HepG2 (cell line): ENCODE results near the gene LMNTD1.

Source experiments
- HDAC6 ChIP-seq: fragments of 200-600 bp; sonication (generic); IDR thresholded peaks from 2 replicates; pipeline ENCODE4 v1.7.0; 2017; ENCODE audit warnings: mild to moderate bottlenecking, antibody characterized with exemption, low read length, low read depth
- IRF2 ChIP-seq: IDR thresholded peaks from 2 replicates; pipeline ENCODE4 v1.6.1; 2018; ENCODE audit warnings: missing genetic modification reagents, missing compliant biosample characterization
- NR1H2 ChIP-seq: sonication (generic); formaldehyde crosslinking; IDR thresholded peaks from 2 replicates; pipeline ENCODE4 v1.8.1; 2022; ENCODE audit warnings: low read depth, missing genetic modification reagents, borderline replicate concordance
- PHF21A ChIP-seq: sonication (generic); formaldehyde crosslinking; IDR thresholded peaks from 2 replicates; pipeline ENCODE4 v1.5.0; 2020; ENCODE audit warnings: mild to moderate bottlenecking, missing genetic modification reagents
- POLR2AphosphoS5 ChIP-seq: IDR thresholded peaks from 2 replicates; pipeline ENCODE4 v1.6.1; 2012; ENCODE audit warnings: low read depth, low read length
- RFX5 ChIP-seq: IDR thresholded peaks from 2 replicates; pipeline ENCODE4 v1.6.1; 2011; ENCODE audit warnings: low read depth, low read length, improper control_type of control experiment
- YY1 ChIP-seq: IDR thresholded peaks from 2 replicates; pipeline ENCODE4 v1.6.1; 2011; ENCODE audit warnings: low read length, low read depth, moderate library complexity, mild to moderate bottlenecking; ENCODE audit not compliant: insufficient read depth, insufficient replicate concordance
- ZNF672 ChIP-seq: sonication (generic); formaldehyde crosslinking; IDR thresholded peaks from 2 replicates; pipeline ENCODE4 v1.8.1; 2022; ENCODE audit warnings: missing genetic modification reagents
- TF ChIP-seq, protein P1 (sequence below): IDR thresholded peaks from 2 replicates; pipeline ENCODE4 v1.6.1; 2012; ENCODE audit warnings: inconsistent platforms

DNA sequence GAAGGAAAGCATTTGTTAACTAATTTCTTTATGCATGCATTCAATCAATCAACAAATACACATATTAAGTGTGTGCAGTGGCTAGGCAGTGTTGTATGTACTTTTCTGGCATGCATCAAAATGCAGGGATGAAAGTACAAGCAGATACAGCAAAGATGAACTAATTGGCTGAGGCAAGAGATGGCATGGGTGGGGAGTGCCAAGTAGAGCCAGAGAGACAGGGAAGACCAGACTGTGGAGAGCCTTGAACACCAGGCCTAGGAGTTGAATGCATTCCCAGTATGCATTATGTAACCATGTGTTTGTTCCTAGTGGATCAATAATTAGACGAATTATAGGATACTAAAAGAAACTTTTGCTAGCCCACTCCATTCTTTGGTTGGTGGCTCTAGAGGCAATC is 17.3 kb upstream of the LMNTD1 start:
- TF ChIP-seq HDAC6 (no peak), PHF21A (CRISPR knock-in tag) (no peak), ZNF672 (CRISPR knock-in tag) (no peak), POLR2AphosphoS5 (no peak), NR1H2 (no peak), IRF2 (no peak), YY1 (no peak), RFX5 (no peak)
- TF ChIP-seq, protein P1, sequence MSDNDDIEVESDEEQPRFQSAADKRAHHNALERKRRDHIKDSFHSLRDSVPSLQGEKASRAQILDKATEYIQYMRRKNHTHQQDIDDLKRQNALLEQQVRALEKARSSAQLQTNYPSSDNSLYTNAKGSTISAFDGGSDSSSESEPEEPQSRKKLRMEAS: no peak
